HG02973 (cell line): Measurements from ENCODE around the gene FAM200C.

ENCODE experiments used
- ATAC-seq: cut with Tn5 transposase; IDR thresholded peaks from one replicate; pipeline ENCODE4 v1.9.1; 2021; ENCODE audit warnings: moderate library complexity; ENCODE audit not compliant: unreplicated experiment

FAM200C gene

DNA sequence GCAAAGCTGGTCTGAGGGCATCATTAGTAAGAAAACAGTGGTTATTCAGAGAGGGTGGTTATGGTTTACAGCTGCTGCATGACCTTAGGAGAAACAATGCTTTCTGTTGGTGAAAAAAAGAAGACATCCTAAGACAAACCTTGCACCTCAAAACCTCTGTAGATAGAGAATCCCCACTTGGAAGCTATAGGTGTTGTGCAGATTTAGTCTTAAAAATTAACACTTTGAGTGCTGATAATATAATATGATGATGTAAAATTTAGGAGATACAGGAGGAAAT is 20.4 kb upstream of the FAM200C start:
- ATAC-seq, result no peak

DNA sequence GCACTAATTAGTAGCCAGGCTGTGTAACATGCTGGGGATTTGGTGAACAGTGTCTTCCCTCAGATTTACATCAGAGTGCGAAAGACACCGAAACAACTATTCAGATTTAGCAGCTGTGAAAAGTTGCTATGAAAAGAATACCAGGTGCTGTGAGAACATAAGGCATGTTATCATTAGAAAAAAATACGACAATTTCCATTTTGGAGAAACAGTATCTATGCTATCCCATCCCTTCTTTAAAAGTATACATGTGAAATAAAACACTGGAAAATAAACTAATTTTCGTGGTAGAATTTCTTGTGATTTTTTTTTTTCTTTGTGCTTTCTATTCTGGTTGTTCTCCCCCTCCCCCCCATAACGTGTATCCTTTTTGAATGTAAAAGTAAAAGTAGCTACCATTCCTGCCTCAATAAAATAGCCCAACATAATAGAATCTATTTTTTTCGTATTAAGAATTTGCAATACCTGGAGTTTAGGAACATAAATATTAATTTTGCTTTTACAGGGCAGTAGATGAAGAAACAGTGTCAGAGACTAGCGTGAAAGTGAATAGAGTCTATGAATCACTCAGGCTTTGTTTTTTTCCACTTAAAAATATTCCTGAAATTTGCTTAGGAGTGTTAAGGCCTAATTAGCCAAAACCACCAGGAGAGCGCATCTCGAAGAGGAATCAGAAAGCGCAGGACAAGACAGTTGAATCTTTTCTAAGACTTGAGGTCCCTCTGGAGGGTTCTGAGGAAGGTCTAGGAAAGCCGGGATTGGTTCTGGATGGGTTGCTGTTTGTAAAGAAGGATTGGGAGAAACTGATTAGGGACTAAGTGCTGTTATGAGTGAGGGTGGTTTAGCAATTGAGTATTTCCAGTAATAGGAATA is 19.8 kb upstream of the FAM200C start:
- no peak for ATAC-seq

DNA sequence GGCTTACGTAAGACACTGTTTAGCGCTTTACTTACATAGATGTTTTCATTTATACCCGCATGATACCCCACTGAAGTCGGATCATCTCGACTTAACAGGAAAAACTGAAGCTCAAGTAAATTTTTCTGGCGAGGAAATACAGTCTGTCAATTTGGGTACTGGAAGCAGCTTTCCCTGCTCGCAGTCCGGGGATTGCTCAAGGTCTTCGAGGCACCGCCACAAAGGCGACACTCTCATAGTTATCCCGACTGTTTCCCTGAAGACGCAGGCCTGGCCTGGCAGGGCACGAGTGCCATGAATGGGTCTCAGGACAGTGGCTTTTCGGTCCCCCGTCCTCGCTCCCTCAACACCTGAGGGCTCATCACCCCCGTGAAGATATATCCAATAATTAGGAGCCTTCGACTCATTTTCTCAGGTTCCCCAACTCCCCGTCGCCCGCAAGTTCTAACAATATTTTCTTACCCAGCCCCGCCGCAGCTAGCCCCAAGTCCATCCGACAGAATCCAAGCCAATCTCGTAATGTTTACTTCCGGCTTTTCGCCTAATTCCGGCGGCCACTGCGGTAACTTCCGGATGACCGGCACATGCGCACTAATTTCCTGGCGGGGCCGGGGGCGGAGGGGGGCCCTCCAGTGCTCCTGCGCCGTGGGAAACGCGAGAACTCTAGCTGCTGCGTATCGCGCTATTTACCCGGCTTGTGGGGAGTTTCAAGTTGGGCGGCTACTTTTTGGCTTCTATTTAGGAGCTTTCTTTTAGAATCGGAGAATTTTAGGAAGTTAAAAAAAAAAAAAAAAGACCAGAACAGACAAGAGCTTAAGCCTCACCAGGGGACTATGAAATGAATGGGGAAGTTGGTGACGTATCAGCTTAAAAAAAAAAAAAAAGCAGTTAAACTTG is 19.0 kb upstream of the FAM200C start, which contains the start of gene SLU7:
TSS of gene SLU7 (minus strand) at position 521 of the 897 bp plus-strand sequence. CDS start 3,787 bp downstream, outside the sequence.
- ATAC-seq, result peak; percentile 58

GRCh38 chr5:160398806-160399205 is 1.0 kb downstream of the FAM200C start:
- no peak for ATAC-seq

DNA sequence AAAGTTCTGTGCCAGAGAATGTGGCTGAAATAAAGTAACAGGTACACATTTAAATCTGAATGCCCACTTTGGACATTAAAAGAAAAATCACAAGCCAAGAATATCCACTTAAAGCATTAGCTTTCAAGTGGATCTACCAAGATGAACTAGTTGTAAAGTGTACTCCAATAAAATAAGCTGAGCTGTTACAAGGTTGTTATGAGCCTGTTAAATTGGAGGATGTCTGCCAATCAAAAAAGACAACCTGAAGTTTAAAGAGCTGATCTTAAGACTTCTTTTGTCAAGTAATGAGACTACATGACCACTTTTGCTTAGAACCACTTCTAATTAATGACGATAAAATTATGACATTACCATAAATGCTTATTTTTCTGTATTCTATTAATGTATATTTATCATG is 2.4 kb downstream of the FAM200C start:
- no peak for ATAC-seq

- no peak for ATAC-seq
These were observed 4.7 kb downstream of the FAM200C start for GRCh38 chr5:160395111-160395510.

GRCh38 chr5:160390787-160391696 is 8.8 kb downstream of the FAM200C start:
- ATAC-seq, result no peak

GRCh38 chr5:160387445-160387844 is 12.4 kb downstream of the FAM200C start:
- ATAC-seq, result no peak

- no peak for ATAC-seq
These were observed 14.4 kb downstream of the FAM200C start for GRCh38 chr5:160385496-160385895.

- ATAC-seq, result no peak
These were observed 15.2 kb downstream of the FAM200C start for GRCh38 chr5:160384681-160385080.

DNA sequence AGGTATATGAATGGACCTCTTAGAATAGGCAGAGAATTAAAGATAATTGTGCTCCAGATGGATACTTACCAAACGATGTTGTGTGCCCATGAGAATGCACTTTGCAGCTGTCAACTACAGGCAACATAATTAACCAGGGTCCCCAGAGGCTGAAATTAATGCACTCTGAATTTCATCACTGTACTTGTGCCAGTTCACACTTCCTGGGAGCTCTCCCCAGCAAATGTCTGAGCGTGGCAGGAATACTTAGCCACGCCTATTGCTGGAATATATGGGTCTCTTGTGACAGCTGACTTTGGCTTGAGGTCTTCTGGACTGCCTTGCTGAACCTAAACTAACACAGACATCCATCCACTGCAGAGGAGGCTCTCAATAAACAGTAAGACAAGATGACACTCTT is 17.5 kb downstream of the FAM200C start:
- ATAC-seq, result no peak

- no peak for ATAC-seq
These were observed 19.8 kb downstream of the FAM200C start for GRCh38 chr5:160380041-160380440.

GRCh38 chr5:160379511-160379910 is 20.3 kb downstream of the FAM200C start:
- ATAC-seq, result no peak

GRCh38 chr5:160378330-160378729 is 21.5 kb downstream of the FAM200C start:
- ATAC-seq, result no peak

GRCh38 chr5:160377651-160378050 is 22.2 kb downstream of the FAM200C start:
- ATAC-seq, result no peak

DNA sequence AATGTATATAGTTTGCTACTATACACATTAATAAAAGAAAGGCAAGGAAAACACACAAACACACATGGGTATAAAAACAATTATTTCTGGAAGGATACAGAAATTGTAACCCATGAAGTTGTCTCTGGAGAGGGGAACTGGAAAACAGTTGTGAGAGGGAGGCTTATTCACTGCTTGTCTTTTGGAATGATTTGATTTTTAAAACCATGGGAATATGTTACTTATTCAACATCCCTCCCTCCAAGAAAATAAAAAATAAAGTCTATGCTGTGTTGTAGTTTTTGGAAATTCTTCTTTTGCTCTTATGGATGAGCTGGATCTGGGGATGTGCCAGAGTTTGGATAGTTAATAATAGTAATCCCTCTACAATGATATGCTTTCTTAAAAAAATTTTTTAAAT is 23.4 kb downstream of the FAM200C start:
- no peak for ATAC-seq

GRCh38 chr5:160375701-160376100 is 24.2 kb downstream of the FAM200C start:
- ATAC-seq, result no peak

DNA sequence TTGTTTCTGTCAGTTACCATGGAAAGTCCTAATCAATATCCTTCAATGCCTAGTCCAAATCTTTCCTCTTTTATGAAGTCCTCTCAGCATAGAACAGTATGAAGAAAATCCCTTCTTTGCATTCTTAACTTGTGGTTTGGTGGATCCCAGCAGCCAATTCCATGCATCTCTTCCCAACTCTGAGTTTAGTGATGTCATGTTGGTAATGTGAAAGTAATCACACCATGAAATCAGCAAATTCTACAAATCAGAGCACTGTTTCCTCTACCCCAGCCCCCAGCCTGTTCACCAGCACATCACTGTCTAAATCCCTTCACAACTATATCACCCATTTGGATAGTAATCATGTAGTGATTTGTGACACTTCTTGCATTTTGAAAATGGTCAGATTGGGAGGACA is 24.7 kb downstream of the FAM200C start:
- ATAC-seq, result no peak

DNA sequence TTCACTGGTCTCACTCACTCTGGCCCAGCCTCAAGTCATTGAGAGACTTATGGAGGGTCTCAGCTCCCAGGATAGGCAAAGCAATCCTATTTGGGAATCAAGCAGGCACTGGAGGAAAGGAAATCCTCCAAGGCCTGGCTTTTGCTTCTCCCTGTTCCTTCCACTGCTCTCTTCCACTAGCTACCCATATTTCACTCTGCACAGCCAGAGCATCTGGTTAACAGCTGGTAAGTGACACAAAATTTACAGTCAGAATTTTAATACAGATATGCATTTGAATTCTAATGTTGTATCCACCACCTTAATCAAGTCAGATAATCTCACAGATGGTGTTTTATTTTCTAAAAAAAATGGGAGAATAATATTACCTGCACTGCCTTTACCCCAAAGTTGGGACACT is 28.6 kb downstream of the FAM200C start:
- no peak for ATAC-seq

DNA sequence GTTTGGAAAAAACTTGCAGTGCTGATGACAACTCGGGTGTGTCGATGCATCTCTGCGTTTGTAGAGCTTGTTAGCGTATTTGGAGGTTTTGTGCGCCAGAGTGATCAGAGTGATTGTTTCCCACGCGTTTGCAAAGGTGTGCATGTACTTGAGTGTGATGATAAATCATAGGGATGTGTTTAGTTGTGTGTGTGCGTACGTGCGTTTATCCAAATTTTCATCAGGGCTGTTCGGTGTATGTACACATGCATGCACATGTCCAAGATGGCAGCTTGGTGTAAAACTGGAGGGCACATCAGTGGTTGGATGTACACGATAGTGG is 29.2 kb downstream of the FAM200C start:
- ATAC-seq, result no peak
